ENCODE data around the gene ZSCAN31. TPM values are rescaled to one million over a fixed set of nuclear protein-coding genes. Genes with fewer than 3 reads are reported as not detected.

The ZSCAN31 gene
- polyA plus RNA-seq, 3 donors = 8.7 to 9.9 (median 9.5) TPM

GRCh38 chr6:28355743-28356665 lies 20.1 kb upstream of the ZSCAN31 start:
- DNase-seq (ENCODE audit: extremely low read depth in 1 of 11, low read depth in 9 of 11, low spot score in 4 of 11) = peak in 10 of 11 donors; percentile 80 to 96 (median 88)

GRCh38 chr6:28354688-28355554 lies 19.0 kb upstream of the ZSCAN31 start:
- DNase-seq (ENCODE audit: extremely low read depth in 1 of 11, low read depth in 9 of 11, low spot score in 4 of 11) = no peak

- DNase-seq (ENCODE audit: extremely low read depth in 1 of 11, low read depth in 9 of 11, low spot score in 4 of 11) = no peak
These were observed 18.2 kb upstream of the ZSCAN31 start for GRCh38 chr6:28353981-28354676.

- no peak for DNase-seq (ENCODE audit: extremely low read depth in 1 of 11, low read depth in 9 of 11, low spot score in 4 of 11)
These were observed 17.4 kb upstream of the ZSCAN31 start for GRCh38 chr6:28353356-28353755.

- no peak for DNase-seq (ENCODE audit: extremely low read depth in 1 of 11, low read depth in 9 of 11, low spot score in 4 of 11)
These were observed 15.6 kb upstream of the ZSCAN31 start for GRCh38 chr6:28351493-28351925.

- DNase-seq (ENCODE audit: extremely low read depth in 1 of 11, low read depth in 9 of 11, low spot score in 4 of 11) = no peak
These were observed 15.1 kb upstream of the ZSCAN31 start for GRCh38 chr6:28351087-28351486.

GRCh38 chr6:28349892-28350737 lies 14.2 kb upstream of the ZSCAN31 start, which contains the start of gene ZKSCAN3:
Gene ZKSCAN3, plus strand, starts transcription at chr6:28349947. Its CDS starts 9,640 bp downstream, at chr6:28359587.
- DNase-seq (ENCODE audit: extremely low read depth in 1 of 11, low read depth in 9 of 11, low spot score in 4 of 11) = peak in 9 of 11 donors; percentile 68 to 84 (median 77)

- no peak for DNase-seq (ENCODE audit: extremely low read depth in 1 of 11, low read depth in 9 of 11, low spot score in 4 of 11)
These were observed 13.5 kb upstream of the ZSCAN31 start for GRCh38 chr6:28349344-28349891.

- no peak for DNase-seq (ENCODE audit: extremely low read depth in 1 of 11, low read depth in 9 of 11, low spot score in 4 of 11)
These were observed 11.2 kb upstream of the ZSCAN31 start for GRCh38 chr6:28347119-28347518.

GRCh38 chr6:28345201-28345600 lies 9.3 kb upstream of the ZSCAN31 start:
- DNase-seq (ENCODE audit: extremely low read depth in 1 of 11, low read depth in 9 of 11, low spot score in 4 of 11) = no peak

GRCh38 chr6:28343898-28344677 lies 8.1 kb upstream of the ZSCAN31 start:
- no peak for DNase-seq (ENCODE audit: extremely low read depth in 1 of 11, low read depth in 9 of 11, low spot score in 4 of 11)

- DNase-seq (ENCODE audit: extremely low read depth in 1 of 11, low read depth in 9 of 11, low spot score in 4 of 11) = no peak
These were observed 4.6 kb upstream of the ZSCAN31 start for GRCh38 chr6:28340310-28341095.

GRCh38 chr6:28337121-28337520 lies 1.2 kb upstream of the ZSCAN31 start:
- DNase-seq (ENCODE audit: extremely low read depth in 1 of 11, low read depth in 9 of 11, low spot score in 4 of 11) = peak in 4 of 11 donors; percentile 15 to 21 (median 16)

- peak in 9 of 11 donors; percentile 54 to 84 (median 77) for DNase-seq (ENCODE audit: extremely low read depth in 1 of 11, low read depth in 9 of 11, low spot score in 4 of 11)
These were observed 554 bp upstream of the ZSCAN31 start for GRCh38 chr6:28336284-28337120.

GRCh38 chr6:28335040-28335563 lies 846 bp downstream of the ZSCAN31 start:
- peak in 1 of 11 donors; percentile 44 for DNase-seq (ENCODE audit: extremely low read depth in 1 of 11, low read depth in 9 of 11, low spot score in 4 of 11)
